ENCODE data around the gene SOX9.
A peak's percentile ranks its signal among the peaks of the same experiment; 100 is the strongest.

The SOX9 gene

GRCh38 chr17:72079700-72080099, 41.1 kb upstream of the SOX9 start:
- TF ChIP-seq USF1 (IDR thresholded peaks at IDR 0.05) = no peak
- TF ChIP-seq NFIC (IDR thresholded peaks at IDR 0.05) = peak; percentile 61

- TF ChIP-seq MAX (IDR thresholded peaks at IDR 0.05) (no peak), EGR1 (IDR thresholded peaks at IDR 0.05) (no peak), CREB1 (IDR thresholded peaks at IDR 0.05; ENCODE audit: low read depth) (no peak), RAD21 (IDR thresholded peaks at IDR 0.05; ENCODE audit: low read depth) (no peak)
These were observed 32.9 kb upstream of the SOX9 start for GRCh38 chr17:72087876-72088275.

- no peak for TF ChIP-seq TCF12 (IDR thresholded peaks at IDR 0.05; ENCODE audit: low read depth)
- TF ChIP-seq YY1 (IDR thresholded peaks at IDR 0.05; ENCODE audit: low read depth) = no peak
- TF ChIP-seq CEBPB (IDR thresholded peaks at IDR 0.05) = no peak
- no peak for TF ChIP-seq EGR1 (IDR thresholded peaks at IDR 0.05)
- no peak for TF ChIP-seq TEAD4 (IDR thresholded peaks at IDR 0.05)
- no peak for TF ChIP-seq MAX (IDR thresholded peaks at IDR 0.05)
- no peak for TF ChIP-seq CREB1 (IDR thresholded peaks at IDR 0.05; ENCODE audit: low read depth)
- no peak for TF ChIP-seq RAD21 (IDR thresholded peaks at IDR 0.05; ENCODE audit: low read depth)
- no peak for TF ChIP-seq FOXM1 (IDR thresholded peaks at IDR 0.05; ENCODE audit: borderline replicate concordance, low read depth)
- no peak for TF ChIP-seq USF1 (IDR thresholded peaks at IDR 0.05)
These were observed 31.3 kb upstream of the SOX9 start for GRCh38 chr17:72089453-72089987.

- TF ChIP-seq TAF1 (IDR thresholded peaks at IDR 0.05; ENCODE audit: low read depth) (no peak), YY1 (IDR thresholded peaks at IDR 0.05; ENCODE audit: low read depth) (no peak), FOXM1 (IDR thresholded peaks at IDR 0.05; ENCODE audit: borderline replicate concordance, low read depth) (no peak), NFIC (IDR thresholded peaks at IDR 0.05) (no peak), TCF12 (IDR thresholded peaks at IDR 0.05; ENCODE audit: low read depth) (no peak), ZBTB7A (IDR thresholded peaks at IDR 0.05; ENCODE audit: low read depth) (no peak), EP300 (IDR thresholded peaks at IDR 0.05; ENCODE audit: borderline replicate concordance) (no peak), REST (IDR thresholded peaks at IDR 0.05; ENCODE audit: low read depth) (no peak), CREB1 (IDR thresholded peaks at IDR 0.05; ENCODE audit: low read depth) (no peak), RAD21 (IDR thresholded peaks at IDR 0.05; ENCODE audit: low read depth) (no peak), CEBPB (IDR thresholded peaks at IDR 0.05) (no peak), MAX (IDR thresholded peaks at IDR 0.05) (no peak), TEAD4 (IDR thresholded peaks at IDR 0.05) (no peak), USF1 (IDR thresholded peaks at IDR 0.05) (no peak), EGR1 (IDR thresholded peaks at IDR 0.05) (no peak)
These were observed 30.7 kb upstream of the SOX9 start for GRCh38 chr17:72090108-72090507.

GRCh38 chr17:72092710-72093322, 28.0 kb upstream of the SOX9 start:
- no peak for TF ChIP-seq YY1 (IDR thresholded peaks at IDR 0.05; ENCODE audit: low read depth)
- TF ChIP-seq TEAD4 (IDR thresholded peaks at IDR 0.05) = no peak
- TF ChIP-seq MAX (IDR thresholded peaks at IDR 0.05) = no peak
- TF ChIP-seq RAD21 (IDR thresholded peaks at IDR 0.05; ENCODE audit: low read depth) = peak; percentile 39; the same call in 1 of the 2 replicates

- TF ChIP-seq ZBTB7A (IDR thresholded peaks at IDR 0.05; ENCODE audit: low read depth) = no peak
- no peak for TF ChIP-seq TEAD4 (IDR thresholded peaks at IDR 0.05)
- TF ChIP-seq RAD21 (IDR thresholded peaks at IDR 0.05; ENCODE audit: low read depth) = no peak
- no peak for TF ChIP-seq TAF1 (IDR thresholded peaks at IDR 0.05; ENCODE audit: low read depth)
- TF ChIP-seq REST (IDR thresholded peaks at IDR 0.05; ENCODE audit: low read depth) = no peak
- no peak for TF ChIP-seq EP300 (IDR thresholded peaks at IDR 0.05; ENCODE audit: borderline replicate concordance)
- TF ChIP-seq EGR1 (IDR thresholded peaks at IDR 0.05) = no peak
- no peak for TF ChIP-seq FOXM1 (IDR thresholded peaks at IDR 0.05; ENCODE audit: borderline replicate concordance, low read depth)
- TF ChIP-seq MAX (IDR thresholded peaks at IDR 0.05) = no peak
- no peak for TF ChIP-seq CEBPB (IDR thresholded peaks at IDR 0.05)
- TF ChIP-seq NFIC (IDR thresholded peaks at IDR 0.05) = no peak
- TF ChIP-seq USF1 (IDR thresholded peaks at IDR 0.05) = no peak
- TF ChIP-seq YY1 (IDR thresholded peaks at IDR 0.05; ENCODE audit: low read depth) = no peak
These were observed 27.1 kb upstream of the SOX9 start for GRCh38 chr17:72093707-72094106.
